Measurements from ENCODE around the gene KIF6.

Gene KIF6

GRCh38 chr6:39657355-39658135 lies 67.7 kb downstream of the KIF6 start:
- no peak for DNase-seq

GRCh38 chr6:39654121-39654520 lies 71.1 kb downstream of the KIF6 start:
- DNase-seq: no peak

GRCh38 chr6:39653612-39654011 lies 71.6 kb downstream of the KIF6 start:
- no peak for DNase-seq

GRCh38 chr6:39649996-39650395 lies 75.2 kb downstream of the KIF6 start:
- no peak for DNase-seq

- DNase-seq: no peak
Measured at GRCh38 chr6:39646751-39647420, 78.3 kb downstream of the KIF6 start.

GRCh38 chr6:39642270-39642669 lies 82.9 kb downstream of the KIF6 start:
- DNase-seq: no peak

- no peak for DNase-seq
Measured at GRCh38 chr6:39638126-39638822, 86.9 kb downstream of the KIF6 start.

- no peak for DNase-seq
Measured at GRCh38 chr6:39634646-39635341, 90.4 kb downstream of the KIF6 start.

GRCh38 chr6:39625209-39625608 lies 100.0 kb downstream of the KIF6 start:
- DNase-seq: no peak

- DNase-seq: no peak
Measured at GRCh38 chr6:39623750-39624149, 101.5 kb downstream of the KIF6 start.

- no peak for DNase-seq
Measured at GRCh38 chr6:39617520-39617919, 107.7 kb downstream of the KIF6 start.

- DNase-seq: no peak
Measured at GRCh38 chr6:39617026-39617425, 108.2 kb downstream of the KIF6 start.

GRCh38 chr6:39615622-39616021 lies 109.6 kb downstream of the KIF6 start:
- DNase-seq: no peak

GRCh38 chr6:39614393-39614950 lies 110.7 kb downstream of the KIF6 start:
- no peak for DNase-seq

GRCh38 chr6:39610221-39610620 lies 115.0 kb downstream of the KIF6 start:
- no peak for DNase-seq

- no peak for DNase-seq
Measured at GRCh38 chr6:39608652-39609345, 116.4 kb downstream of the KIF6 start.

GRCh38 chr6:39602601-39603519 lies 122.3 kb downstream of the KIF6 start:
- no peak for DNase-seq

GRCh38 chr6:39599973-39600372 lies 125.2 kb downstream of the KIF6 start:
- no peak for DNase-seq

- no peak for DNase-seq
Measured at GRCh38 chr6:39599341-39599740, 125.9 kb downstream of the KIF6 start.

- no peak for DNase-seq
Measured at GRCh38 chr6:39594285-39594684, 130.9 kb downstream of the KIF6 start.

GRCh38 chr6:39593646-39594045 lies 131.6 kb downstream of the KIF6 start:
- no peak for DNase-seq

Measured in activated CD8-positive, alpha-beta memory T cell treated with anti-CD3 and anti-CD28 coated beads, Interleukin-2, amount 50 U/mL, for 4 hours (primary cell).